ENCODE measurements around the gene RHOT1.

GRCh38 chr17:32211671-32212070, 69.4 kb downstream of the RHOT1 start:
- TF ChIP-seq POLR2A (IDR thresholded peaks at IDR 0.05; ENCODE audit: low read length) (no peak), GATA1 (IDR thresholded peaks at IDR 0.05; ENCODE audit: low read depth, low read length) (no peak)
